NCI-H345 treated with DMSO at 0.1 percent for 48 hours (cell line): Measurements from ENCODE around the gene CEP72.

ENCODE experiments used
- DNase-seq: peaks from one replicate; lab custom pipeline; 2025; ENCODE audit not compliant: unreplicated experiment; lab: John Stamatoyannopoulos, UW

The CEP72 gene

GRCh38 chr5:635306-636055 lies 23.3 kb downstream of the CEP72 start:
- DNase-seq, result no peak

- no peak for DNase-seq
These were observed 24.8 kb downstream of the CEP72 start for GRCh38 chr5:636951-637350.

DNA sequence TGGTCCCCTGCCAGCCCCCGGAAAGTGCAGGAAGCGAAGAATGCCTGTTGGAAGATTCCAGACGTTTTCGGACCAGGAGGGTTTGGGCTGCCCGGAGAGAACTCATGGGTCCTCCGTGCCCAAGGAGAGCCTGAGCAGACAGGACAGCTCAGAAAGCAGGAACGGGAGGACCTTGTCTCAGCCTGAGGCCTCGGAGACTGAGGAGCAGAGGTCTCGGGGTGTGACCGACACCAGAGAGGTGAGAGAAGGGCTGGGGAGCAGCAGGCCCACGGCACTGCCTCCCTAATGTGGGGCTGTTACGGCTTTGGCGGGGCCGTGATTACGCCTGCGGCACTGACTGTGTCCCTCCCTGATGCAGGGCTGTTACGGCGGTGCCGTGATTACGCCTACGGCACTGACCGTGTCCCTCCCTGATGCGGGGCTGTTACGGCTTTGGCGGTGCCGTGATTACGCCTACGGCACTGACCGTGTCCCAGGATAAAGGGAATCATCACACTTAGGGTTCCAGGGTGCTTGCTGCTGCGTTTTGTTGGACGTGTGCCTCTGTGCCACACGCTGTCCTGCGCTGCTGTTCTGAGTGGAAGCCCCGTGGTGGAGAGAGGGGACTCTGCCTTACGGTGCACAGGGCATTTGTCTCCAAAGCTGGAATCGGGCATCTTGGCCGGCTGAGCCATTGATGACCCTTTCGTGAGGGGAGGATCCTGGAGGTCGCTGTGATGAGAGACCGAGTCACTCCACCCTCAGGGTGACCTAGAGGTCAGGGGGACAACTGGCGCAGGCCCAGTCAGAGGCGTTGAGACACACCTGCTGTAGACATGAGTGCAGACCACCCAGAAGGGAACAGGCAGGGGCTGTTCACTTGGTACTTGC lies 25.7 kb downstream of the CEP72 start:
- no peak for DNase-seq

DNA sequence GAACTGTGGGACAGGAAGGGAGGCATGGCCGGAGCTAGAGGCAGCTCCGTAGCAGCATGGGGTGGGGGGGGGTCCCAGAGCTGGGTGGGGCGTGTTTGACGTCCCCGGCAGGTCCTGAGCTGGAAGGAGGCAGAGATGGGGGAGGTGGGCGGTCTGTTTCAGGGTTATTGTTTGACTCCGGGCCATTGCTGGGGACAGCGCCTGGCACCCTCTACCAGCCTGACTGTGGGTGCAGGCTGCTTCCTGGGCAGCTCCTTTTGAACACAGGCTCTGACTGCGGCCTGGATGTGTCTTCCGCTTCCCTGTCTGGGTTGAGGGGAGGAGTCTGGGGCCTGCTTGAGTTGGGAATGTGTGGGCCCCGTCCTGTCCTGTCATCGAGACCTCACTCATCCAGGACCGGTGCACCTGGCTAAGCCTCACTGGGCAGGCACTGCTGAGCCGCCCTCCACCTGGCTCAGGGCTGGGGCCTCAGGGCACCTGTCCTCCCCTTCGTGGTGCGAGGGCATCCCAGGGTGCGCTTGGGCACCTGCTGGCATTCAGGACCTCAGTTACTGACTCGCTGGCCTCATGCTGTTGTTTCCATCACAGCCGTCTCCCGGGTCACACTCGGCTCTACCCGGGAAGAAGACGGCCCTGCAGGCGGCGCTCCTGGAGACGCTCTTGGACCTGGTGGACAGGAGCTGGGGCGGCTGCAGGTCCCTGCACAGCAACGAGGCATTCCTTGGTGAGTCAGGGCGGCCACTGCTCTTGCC lies 26.5 kb downstream of the CEP72 start:
- DNase-seq, result no peak

DNA sequence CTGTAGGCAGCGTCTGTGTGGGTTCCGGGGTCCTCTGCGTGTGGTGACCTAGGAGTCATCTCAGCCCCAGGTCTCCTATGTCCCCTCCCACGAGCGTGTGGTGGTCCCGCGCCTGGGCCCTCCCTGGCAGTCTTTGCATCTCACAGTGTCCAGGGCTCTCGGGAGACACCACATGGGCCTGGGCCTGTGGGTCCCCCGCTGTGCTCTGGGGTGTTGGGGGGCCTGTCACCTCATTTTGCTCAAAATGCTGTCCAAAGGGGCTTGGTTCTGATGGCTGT lies 27.1 kb downstream of the CEP72 start:
- DNase-seq, result no peak

DNA sequence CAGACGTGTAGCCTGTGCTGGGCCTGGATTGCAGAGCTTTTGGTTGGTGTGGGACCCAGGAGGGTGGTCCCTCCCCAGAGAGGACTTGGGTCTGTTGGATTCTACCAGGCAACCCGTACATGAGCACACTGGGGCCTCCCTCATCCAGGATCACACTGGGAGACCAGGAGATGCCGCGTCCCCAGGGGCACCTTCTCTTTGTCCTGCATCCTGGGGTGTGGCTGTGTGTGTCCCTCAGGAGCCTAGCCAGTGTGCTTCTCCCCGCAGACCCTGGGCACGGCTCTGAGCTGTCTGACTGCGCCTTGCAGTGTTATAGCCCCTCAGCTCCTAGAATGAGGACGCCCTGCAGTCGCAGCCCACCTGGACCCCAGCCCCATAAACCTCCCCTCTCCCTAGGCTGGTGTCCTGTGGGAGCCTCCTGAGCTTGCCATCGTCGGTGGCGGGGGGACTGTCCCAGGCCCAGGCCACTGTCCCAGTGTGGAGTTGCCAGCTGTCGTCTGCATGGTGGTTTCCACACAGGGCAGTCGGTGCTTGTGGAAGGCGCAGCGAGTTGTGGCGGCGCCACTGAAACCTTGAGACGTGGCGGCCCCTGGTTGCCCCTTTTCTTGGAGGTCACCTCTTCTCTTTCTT lies 27.6 kb downstream of the CEP72 start:
- no peak for DNase-seq

- DNase-seq, result no peak
These were observed 28.6 kb downstream of the CEP72 start for GRCh38 chr5:640461-641330.

GRCh38 chr5:641331-641765 lies 29.2 kb downstream of the CEP72 start:
- DNase-seq, result no peak

- no peak for DNase-seq
These were observed 30.3 kb downstream of the CEP72 start for GRCh38 chr5:642481-642880.

DNA sequence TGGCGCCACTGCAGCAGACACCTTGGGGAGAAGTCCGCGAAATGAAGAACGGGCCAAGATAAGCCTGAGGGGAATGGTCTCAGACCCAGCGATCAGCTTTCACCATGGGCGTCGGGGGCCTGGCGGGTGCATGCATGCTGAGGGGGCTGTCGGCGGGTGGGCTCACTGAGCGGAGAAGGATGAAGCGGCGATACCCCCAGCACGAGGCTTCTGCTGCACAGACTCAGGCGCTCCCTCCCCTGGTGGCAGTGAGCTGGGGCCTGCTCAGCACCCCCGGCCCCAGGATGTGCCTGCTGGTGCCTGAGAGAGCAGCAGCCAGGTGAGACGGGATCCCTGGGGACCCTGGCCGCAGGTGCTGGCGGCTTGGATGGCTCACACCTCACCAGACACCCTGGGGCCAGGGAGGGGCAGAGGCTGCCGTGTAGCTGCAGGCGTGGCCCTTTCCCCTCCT lies 31.2 kb downstream of the CEP72 start:
- peak; percentile 86 for DNase-seq

DNA sequence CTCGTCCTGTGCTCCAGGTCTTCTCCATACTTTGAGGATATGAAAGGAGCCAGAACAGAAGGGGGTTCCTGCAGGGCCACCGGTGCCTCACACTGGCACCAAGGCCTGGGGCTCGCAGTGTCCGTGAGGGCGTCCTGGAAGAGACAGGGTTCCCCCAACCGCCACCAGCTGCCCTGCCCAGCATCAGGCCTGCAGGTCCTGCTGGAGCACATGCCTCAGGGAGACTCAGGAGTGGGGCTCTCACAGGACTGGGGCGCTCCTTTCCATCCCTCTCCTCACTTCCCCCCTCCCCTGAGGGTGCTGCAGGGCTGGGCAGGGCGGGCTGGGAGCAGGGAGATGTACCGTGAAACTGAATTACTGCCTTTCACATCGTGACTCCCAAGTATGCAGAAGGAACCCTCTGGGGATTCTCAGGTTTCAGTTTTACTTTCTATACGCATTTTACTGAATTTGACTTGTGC lies 31.7 kb downstream of the CEP72 start:
- DNase-seq, result peak; percentile 26

GRCh38 chr5:644509-644908 lies 32.4 kb downstream of the CEP72 start:
- DNase-seq, result no peak

DNA sequence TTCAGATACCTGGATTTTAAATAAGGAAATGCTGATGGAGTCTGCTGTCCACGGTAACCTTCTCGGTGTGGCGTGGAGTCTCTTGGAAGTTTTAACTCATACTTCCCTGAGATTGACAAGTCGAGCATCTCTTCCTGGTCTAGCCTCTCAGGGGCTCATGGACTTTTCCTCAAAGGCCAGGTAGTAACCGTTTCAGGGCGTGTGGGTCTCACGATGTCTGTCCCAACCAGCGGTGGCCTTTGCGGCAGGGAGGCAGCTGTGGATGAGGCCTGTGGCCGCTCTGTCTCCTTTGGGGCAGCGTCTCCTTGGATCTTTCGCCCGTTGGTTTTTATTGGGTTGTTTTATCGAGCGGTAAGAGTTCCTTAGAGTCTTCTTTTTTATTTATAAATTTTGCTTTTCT lies 32.8 kb downstream of the CEP72 start:
- DNase-seq, result no peak

GRCh38 chr5:645421-645820 lies 33.3 kb downstream of the CEP72 start:
- no peak for DNase-seq

DNA sequence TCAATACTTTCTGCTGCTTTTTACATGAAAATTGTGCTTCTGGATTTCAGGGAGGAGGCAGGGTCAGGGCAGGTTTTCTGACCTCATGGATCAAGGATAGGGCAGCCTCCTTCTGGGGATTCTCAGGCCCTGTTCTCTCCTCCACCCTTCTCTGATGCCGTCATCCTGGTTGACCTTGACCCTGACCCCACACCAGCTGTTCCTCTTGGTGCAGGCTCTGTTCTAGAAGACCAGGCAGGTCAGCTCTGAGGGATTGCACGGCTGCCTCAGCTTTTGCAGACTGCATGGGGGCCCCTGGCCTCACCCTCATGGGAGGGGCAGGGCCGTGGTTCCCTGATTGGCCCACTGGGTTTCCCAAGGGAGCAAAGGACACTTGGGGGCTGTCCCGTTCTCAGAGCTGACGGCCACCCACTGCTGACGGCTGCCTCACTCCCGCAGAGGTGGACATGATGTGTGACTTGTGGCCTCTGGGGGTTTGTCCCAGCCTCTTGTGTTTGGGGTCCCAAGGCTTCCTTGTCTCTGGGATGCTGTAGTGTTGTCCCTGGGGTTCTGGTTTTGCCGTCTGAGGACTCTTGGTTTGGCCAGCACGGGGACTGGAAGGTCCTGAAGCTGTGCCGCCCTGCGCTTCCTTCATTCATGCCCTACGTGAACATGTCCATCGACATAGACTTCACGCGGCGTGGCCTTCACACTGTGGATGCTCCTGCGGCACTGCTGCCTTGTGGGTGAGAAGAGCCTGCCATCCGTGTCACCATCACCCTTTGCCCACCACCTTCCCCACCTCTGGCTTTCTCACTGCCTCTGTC lies 34.5 kb downstream of the CEP72 start:
- DNase-seq, result no peak

DNA sequence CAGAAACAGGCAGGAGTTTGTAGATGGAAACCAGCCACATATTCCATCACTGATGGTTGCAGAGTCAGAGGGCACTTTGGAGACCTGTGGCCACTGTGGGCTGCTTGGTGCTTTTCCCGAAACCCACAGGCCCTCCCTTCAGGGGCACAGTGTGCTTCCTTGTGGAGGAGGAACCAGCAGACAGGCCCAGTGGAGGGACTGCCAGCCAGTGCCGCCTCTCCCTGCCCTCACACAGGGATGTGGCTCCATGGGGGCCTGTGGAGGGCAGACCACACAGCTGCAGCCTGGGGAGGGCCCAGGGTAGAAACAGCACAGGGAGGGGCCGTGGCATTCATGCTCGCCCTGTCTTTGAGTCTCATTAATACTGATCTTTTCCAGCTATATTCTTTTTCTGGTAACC lies 35.2 kb downstream of the CEP72 start:
- no peak for DNase-seq

- DNase-seq, result no peak
These were observed 35.6 kb downstream of the CEP72 start for GRCh38 chr5:647727-648126.

- no peak for DNase-seq
These were observed 39.3 kb downstream of the CEP72 start for GRCh38 chr5:651296-652022.

- DNase-seq, result no peak
These were observed 39.9 kb downstream of the CEP72 start for GRCh38 chr5:652023-652515.
